ENCODE measurements around the gene ERC2.

ERC2 gene

DNA sequence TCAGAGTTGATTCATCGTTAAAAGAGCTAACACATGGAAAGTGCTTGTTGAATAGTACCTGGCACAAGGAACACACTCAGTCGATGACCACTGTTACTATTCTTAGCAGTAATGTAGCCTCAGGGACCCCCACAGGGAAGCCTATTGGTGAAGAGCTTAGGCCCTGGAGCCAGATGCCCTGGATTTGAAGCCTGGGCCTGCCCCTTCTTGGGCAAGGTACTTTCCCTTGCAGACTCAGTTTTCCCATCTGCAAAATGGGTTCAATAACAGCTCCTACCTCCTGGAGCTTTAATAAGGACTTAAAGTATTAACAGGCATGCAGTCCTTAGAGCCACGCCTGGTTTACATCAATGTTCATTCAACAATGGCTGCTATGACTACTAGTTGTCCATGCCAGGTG is 884.2 kb downstream of the ERC2 start:
- DNase-seq (ENCODE audit: low read depth), result no peak

DNA sequence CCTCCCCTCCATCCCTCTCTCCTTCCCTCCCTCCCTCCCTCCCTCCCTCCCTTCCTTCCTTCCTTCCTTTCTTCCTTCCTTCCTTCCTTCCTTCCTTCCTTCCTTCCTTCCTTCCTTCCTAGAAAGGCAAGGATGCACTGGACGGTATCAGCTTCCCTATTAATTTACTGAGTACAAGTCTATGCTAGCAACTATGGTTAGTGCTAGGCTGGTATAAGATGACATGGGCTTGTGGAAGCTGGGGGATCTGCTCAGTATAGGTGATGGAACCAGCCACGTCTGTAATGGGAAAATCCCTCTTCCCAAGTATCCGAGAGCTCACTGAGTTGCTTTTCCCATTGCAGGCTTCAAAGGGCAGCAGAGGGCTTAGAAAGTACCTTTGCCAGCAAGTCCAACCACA is 884.8 kb downstream of the ERC2 start:
- DNase-seq (ENCODE audit: low read depth), result no peak

DNA sequence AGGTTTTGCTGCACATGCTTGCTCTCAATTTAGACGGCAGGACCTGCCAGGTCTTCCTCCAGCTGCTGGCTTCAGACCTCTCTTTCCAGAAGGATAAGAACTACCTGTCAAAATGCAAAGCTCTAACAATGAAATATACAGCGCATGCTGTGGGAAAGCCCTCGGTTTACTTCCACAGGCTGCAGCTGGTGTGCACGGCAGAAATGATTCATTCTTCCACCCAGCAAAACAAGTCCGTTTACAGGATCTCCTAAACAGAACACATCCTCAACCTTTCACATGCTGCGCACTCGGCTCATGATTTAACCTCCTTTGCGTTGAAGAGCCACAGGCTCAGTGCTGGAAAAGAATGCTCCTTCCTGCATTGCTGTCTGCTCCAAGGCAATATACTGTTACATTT is 888.8 kb downstream of the ERC2 start:
- DNase-seq (ENCODE audit: low read depth), result no peak

DNA sequence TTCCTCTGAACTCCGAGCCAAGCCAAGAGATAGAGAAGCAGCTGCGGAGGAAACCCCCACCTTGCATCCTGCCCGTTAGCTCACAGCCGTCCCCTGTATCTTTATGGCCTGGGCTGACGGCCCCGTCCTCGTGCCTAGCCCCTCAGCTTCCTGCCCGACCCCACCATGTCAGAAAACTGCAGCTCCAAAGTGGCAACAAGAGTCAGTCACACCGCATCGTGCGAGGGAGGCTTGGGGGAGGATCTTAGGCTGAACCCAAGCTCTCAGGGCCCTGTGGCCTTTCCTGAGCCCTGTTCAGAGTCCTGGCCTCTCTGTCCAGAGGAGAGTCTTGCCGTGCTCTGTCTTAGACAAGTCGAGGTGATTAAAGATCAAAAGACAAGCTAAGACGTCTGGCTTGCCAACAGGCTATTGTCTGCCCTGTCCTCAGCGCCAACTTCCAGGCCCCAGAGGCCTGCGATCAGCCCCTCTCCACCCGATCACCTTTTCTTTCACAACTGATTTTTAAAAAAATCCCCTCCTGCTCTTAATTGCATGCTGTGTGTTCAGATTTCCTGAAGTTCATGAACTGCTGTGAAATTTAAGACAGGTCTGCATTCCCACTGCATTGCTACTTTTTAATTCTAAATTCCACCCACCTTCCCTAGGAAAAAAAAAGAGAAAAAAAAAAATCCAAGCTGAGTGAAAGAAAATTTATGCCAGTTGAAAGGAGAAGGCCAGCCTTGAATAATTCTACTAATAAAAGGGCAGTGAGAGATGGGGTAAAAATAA is 891.5 kb downstream of the ERC2 start:
- DNase-seq (ENCODE audit: low read depth), result no peak

DNA sequence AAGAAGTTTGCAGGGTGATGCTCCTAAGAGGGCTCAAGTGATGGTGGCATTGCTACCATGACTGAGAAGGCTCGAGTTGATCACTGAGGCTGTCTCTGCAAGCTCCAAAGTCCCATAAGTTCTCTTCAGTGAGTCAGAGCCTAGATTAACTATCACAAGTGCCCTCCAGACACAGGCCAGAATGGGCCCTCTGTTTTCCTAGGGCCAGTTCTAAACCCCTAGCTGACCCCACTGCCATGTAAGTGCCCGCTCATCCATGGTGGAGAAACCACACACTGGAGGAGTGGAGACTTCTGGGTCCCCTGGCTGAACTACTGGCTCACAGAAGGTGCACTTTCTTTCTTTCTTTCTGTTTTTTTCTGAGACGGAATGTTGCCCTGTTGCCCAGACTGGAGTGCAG is 893.6 kb downstream of the ERC2 start:
- DNase-seq (ENCODE audit: low read depth), result no peak

DNA sequence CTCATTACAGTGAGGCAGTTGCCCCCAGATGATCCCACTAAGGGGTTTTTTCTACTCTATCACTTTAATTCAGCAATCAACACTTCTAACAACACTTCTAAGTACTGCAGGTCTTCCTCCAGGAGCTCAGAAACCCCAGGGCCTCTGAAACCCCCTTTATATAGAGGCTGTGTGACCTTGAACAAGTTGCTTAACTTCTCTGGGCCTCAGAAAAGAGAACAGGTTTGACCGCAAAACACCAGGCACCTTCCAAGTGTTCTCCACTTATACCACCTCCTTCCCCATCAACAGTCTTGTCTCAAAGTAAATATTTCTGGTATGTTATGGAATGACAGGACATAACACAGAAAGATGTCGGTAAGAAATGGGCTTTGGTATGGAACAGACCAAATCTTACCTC is 895.5 kb downstream of the ERC2 start:
- no peak for DNase-seq (ENCODE audit: low read depth)

DNA sequence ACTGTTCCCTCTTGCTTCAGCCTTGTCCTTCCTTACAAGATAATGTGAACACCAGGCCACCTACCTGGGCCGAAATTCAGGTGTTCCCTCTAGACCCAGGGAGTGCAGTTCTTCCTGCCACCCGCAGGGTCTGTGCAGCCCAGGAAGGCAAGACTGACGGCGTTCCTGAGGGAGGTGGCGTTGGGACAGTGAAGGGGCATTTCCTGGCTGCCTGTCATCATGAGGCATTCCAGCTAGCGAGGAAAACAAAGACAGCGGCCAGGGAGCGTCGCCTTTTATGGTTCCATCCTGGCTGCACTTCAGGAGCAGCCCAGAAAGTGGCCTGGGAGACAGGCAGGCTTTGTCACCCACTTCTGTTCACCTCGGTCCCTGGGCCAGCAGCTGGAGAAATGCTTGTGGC is 896.4 kb downstream of the ERC2 start:
- no peak for DNase-seq (ENCODE audit: low read depth)

DNA sequence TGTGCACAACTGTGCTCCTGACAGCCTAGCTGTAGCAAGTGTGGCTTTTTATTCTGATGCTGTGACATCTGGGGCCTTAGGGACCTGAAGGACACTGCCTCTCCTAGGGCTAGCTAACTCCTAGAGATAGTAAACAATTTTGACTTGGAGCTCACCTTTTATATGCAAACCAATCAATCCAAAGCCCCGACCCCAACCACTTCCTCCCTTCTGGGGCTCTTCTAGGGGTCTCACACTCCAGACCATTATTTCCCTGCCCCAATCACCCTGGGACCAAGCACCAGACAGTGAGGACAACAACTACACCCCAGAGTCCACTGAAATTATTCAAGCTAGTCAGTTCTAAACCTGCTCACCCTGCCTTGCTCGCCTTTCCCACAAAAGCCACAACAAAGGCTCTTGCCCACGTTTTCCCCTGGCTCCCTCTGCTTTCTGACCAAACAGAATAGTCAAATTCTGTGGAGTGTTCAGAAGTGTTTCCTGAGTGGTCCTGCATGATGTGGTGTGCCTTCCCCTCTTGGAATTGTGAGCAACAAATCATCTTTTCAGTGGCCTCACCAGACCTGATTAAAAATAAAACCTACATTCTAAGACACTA is 897.0 kb downstream of the ERC2 start:
- no peak for DNase-seq (ENCODE audit: low read depth)

DNA sequence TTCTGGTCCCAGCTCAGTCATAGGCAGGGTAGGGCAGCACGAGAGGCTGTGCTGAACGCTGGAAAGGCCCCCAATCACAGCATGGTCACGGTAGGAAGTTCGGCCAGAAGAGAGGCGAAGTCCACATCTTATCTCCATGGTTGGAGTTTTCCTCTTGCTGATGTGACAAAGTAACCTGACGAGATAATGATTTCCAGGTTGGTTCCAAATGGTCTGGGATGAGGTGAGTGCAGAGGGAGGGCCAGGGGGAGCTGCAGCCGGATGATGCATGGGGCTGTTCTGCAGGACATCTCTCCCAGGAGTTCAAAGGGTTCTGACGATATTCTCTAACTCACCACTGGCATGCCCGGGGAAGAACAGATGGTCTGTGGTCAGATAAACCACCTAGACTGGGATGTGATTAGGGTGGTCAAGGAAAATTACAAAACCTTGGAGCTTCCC is 898.0 kb downstream of the ERC2 start:
- DNase-seq (ENCODE audit: low read depth), result no peak

DNA sequence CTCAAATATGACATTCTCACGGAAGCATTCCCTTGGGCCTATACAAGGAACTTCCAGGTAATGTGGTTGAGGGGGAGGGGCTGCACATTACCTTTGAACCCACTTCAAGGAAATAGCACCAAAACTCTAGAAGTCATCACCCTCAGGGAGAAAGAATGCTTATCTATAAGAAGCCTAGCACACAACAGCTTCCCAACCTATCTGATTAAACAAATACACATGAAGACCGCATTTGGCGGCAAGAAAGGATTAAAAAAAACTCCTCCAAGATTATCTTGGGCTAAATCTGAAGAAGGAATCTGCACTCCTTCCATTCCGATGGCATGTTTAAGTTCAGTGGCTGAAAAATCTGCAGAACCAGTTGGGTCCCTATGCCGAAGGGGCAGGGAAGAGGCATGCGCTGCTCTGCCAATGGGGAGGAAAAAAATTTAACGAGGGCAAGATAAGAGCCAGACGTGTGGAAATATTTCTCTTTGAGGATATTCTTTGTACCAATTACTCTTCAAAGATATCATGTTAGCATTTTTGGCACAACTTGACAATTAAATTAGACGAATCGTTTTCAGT is 899.2 kb downstream of the ERC2 start:
- DNase-seq (ENCODE audit: low read depth), result no peak

DNA sequence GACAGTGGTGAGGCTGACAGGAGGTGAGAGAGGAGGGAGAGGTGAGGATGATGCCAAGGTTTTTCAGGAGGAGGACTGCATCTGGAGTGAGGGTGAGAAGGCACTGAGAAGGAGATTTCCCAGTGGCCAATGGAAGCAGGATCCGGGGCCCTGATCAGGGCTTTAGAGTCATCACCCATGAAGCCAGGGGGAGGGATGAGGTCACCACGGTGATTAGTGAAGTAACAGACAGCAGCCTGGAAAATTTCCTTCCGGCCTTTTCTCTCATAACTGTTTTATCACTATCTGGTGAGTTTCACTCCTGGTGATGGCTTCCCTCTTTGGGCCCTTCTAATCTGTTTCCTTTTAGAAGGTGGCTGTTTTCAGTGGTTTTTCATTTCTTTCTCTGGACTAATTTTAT is 900.7 kb downstream of the ERC2 start:
- DNase-seq (ENCODE audit: low read depth), result no peak

DNA sequence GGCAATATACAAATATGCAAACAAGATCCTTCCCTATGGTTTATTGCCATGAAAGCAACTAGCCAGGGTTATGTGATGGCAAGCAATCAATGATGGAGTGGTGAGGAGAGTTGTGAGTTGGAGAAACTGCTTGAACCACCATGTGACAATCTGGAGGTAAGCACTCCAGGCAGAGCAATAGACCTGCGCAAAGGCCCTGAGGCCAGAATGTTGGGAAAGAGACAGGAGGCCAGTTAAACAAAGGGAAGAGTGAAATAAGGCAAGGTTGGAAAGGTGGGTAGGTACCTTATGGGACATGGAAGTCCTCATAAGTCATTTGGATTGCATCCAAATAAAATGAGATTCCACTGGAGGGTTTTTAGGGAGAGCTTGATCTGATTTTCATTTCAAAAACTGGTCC is 901.1 kb downstream of the ERC2 start:
- DNase-seq (ENCODE audit: low read depth), result no peak

DNA sequence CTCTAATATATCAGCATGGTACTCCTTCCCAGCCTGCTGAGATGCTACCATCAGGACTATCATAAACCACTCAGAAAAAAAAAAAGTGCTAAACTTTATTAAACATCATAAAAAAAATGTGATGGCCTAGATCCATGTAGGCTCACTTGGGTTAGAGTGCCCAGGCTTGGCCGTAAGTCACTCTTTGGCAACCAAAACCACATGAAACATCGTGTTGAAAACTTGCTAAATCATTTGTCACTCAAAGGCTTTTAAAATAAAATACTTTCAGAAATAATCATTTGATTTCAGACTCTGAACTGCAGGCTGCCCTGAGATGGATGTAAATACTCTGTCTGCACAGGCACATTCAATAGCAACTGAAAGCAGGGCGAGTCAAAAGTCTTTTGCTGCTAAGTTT is 902.7 kb downstream of the ERC2 start:
- no peak for DNase-seq (ENCODE audit: low read depth)

DNA sequence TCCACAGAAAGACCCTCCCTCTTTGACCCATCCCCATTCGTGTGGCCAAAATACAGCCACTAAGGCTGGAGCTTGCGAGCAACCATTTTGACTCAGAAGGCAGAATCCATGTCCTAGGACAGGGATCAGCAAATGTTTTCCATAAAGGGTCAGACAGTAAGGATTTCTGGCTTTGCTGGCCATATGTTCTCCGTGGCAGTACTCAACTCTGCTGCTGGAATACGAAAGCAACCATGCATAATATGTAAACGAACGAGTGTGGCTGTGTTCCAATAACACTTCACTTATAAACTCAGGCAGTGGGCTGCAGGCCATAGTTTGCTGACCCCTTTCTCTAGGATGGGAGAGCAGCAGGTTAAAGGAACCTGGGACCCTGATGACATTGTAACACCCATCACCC is 903.5 kb downstream of the ERC2 start:
- DNase-seq (ENCODE audit: low read depth), result no peak

DNA sequence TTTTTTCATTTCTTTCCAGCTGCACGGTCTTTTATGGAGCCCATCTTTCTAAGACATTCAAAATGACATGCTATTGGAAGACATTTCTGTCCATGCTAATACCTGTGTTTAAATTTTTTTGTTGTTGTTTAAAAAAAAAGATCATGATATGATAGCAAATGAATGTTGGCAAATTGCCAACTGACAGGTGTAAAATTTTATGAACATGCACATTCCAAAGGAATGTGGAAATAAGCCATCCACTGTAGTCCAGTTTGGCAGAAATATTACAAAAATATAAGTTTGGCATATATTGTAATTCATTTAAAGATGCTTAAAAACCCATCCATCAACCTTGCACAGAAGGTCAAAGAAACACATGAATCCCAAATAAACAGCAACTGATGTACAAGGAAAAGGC is 905.6 kb downstream of the ERC2 start:
- no peak for DNase-seq (ENCODE audit: low read depth)

DNA sequence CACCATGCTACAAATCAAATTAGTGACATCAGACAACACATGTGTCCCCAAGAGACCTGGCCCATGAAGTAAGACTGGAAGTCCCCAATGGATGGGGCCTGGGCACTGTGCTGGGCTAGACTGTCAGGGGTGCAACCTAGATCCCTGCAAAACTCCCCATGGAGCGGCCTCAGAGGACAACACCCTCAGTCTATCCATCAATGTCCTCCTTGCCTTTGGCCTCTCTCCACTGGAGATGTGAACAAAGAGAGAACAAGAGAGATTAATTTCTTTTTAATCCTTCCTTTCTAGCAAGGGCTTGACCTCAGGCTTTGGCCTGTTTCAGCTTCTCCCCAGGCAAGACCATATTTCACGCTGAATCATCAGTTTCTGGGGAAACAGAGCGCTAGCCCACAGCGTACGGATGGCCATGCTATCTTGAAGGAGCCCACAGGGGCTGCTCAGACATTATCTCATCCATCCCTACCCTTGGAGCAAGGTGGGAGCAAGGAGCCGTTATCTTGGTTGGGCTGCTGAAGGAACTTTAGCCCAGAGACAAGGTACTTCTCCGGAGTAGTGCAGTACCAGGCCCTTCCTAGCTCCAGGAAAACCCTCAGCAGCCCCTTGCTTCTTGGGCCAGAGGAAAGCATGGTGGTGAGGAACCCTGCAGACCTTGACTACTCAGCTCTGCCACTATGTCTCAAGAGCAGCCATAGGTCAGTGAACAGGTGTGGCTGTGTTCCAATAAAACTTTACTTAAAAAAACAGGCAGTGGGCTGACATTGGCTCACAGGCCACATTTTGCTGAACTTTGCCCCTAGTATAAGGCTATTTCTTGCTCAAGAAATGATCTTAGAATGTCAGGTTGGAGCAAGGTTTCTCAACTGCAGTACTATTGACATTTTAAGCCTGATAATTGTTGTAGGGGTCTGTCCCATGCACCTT is 908.5 kb downstream of the ERC2 start:
- DNase-seq (ENCODE audit: low read depth), result no peak

DNA sequence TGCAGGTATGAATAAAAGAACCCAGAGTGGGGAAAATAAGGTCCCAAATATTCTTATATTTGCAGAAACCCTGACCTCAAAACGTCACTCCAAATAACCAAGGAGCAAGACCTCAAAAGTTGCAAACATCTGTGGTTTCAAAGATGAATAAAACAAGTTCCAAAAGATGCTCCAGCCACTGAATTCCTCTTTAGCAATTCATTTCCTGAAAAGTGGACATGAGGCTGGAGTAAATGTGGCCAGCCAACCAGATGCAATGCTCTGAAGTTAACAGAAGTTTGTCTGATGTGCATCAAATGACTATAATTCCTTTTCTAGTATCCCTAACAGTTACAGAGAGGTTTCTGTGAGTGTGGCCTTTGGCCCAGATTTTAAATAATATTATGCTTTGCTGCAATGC is 910.0 kb downstream of the ERC2 start:
- DNase-seq (ENCODE audit: low read depth), result no peak

DNA sequence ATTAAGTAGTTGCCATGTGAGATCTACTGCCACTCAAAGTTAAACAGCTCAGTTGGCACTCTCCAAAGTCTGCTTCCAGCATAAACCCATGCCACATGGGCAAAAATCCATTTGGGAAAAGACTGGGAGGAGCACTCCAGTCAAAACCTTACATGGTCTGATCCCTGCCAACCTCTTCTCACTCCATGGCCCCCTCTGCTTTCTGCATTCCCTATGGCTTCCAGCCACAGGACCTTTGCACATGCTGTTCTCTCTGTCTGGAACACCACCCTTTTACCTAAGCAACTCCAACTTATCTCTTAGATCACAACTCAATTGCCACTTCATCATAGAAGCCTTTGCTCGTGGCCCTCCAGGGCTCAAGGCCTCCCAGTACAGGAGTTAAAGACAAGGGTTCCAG is 910.7 kb downstream of the ERC2 start:
- no peak for DNase-seq (ENCODE audit: low read depth)

DNA sequence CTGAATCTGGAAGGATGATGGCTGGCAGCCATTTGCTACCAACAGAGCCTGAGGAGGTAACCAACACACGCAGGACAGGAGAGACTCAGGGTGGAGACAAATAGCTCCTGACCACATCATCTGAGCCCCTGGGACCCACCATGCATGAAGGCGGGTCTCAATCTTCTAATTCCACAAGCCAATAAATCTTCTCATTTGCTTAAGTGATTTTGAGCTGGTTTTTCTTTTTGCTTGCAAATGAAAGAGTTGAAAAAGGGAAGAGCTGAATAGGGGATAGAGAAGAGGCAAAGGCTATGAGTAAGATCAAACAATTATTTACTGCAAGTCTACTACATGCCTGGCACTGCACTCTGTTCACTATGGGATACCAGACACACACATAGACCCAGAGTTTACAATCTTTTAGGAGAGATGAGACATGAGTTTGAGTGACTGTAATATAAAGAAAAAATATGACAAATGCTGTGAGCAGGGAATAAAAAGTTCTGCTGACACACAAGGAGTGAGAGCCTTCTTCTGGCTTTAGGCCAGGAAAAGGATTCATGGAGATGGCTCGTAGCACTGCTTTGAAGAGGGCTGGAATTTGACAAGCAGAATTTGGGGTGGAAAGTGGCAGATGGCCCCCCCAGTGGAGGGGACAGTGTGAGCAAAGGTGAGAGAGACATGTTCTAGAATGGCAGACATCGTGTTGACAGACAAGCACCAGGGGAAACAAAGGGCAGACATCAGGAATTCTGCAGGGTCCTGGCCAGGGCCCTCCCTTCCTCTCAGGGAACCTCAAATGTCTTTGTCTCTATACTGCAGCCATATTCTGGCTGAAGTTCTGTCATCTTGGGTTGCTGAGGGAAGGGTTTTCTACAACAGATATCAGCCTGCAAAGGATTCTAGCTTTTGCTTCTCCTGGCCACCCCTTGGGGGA is 911.4 kb downstream of the ERC2 start:
- no peak for DNase-seq (ENCODE audit: low read depth)

DNA sequence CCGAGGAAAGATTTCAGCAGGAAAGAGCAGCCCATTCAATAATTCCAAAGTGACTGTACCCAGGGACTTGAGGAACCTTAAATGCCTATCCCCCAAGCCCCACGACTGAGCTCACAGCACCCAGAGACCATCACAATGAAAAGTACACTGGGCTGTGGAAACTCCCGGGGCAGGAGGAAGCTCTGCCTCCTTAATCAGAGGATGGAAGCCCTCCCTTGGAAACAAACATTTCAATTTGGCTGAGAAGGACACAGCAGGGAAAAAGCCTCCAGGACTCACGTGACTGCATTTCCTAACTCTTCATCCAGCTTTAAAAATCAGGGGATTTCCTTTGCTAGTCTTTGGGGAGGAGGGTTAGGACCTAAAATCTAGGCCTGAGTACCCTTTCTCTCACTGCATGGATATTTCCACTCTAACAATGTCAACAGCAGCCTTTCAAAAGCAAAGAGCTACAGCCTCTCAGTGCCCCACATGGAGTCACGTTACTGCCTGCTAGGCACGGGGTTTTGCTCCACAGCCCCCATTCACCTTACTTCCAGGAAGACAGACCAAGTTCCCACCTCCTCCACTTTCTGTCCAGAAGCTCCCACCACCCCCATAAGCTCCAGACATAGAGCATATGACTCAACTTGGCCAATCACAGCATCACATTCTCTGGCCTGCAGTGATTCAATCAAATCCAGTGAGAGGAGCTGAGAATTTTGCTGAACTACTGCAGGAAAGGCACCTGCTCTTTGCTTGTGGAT is 912.2 kb downstream of the ERC2 start:
- DNase-seq (ENCODE audit: low read depth), result no peak
